NCI-H1694 treated with DMSO at 0.1 percent for 48 hours (cell line): ENCODE measurements around the gene TRERF1.
"Not testable (repeated sequence)": the region's sequence is repeated elsewhere in the genome, so short reads cannot be mapped to it uniquely, and the experiment has no call there.

Experiments
- DNase-seq: peaks from one replicate; lab custom pipeline; 2025; lab: John Stamatoyannopoulos, UW

Gene TRERF1, protein sequence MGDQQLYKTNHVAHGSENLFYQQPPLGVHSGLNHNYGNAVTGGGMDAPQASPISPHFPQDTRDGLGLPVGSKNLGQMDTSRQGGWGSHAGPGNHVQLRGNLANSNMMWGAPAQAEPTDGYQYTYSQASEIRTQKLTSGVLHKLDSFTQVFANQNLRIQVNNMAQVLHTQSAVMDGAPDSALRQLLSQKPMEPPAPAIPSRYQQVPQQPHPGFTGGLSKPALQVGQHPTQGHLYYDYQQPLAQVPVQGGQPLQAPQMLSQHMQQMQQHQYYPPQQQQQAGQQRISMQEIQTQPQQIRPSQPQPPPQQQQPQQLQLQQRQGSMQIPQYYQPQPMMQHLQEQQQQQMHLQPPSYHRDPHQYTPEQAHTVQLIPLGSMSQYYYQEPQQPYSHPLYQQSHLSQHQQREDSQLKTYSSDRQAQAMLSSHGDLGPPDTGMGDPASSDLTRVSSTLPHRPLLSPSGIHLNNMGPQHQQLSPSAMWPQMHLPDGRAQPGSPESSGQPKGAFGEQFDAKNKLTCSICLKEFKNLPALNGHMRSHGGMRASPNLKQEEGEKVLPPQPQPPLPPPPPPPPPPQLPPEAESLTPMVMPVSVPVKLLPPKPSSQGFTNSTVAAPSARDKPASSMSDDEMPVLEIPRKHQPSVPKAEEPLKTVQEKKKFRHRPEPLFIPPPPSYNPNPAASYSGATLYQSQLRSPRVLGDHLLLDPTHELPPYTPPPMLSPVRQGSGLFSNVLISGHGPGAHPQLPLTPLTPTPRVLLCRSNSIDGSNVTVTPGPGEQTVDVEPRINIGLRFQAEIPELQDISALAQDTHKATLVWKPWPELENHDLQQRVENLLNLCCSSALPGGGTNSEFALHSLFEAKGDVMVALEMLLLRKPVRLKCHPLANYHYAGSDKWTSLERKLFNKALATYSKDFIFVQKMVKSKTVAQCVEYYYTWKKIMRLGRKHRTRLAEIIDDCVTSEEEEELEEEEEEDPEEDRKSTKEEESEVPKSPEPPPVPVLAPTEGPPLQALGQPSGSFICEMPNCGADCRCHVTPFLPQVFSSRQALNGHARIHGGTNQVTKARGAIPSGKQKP (N-terminal part only)

DNA sequence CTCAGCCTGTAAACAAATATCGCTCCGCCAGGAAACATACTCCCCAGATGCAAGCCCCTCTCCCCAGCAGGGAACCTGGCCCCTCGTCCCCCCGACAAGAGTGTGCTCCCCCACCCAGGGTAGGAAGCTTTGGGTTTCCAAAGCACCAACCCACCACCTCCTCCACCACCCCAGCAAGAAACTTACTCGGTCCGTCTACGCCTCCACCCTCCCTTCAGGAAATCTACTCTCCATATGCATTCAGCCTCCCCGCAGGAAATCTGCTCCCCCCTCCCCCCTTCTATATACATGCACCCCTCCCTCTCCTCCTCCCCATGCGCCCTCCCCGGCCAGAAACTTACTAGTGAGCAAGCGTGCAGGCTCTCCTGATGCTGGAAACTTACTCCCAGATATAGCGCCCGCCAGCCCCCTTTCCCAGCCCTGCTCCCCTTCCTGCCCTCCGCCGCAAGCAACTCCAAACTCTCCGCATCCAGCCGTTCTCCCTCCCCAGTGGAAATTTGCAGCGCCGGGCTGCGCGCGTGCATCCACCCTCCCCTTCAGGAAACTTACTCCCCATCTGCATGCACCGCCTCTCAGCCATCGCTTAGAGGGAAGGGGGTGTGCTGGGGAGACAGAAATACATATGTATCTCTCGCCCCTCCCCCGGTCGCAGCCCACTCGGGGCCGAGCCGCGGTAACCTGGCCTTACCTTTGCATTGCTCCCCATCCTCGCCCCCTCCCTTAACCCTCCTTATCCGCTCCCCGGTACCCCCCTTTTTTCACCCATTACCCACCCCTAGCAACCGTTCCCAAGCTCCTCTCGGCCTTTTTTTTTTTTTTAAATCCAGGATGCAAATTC, at the start of gene TRERF1:
Gene TRERF1 (minus strand): TSS at position 594 of the 838 bp plus-strand sequence. CDS start 182,336 bp downstream, outside the sequence.
- DNase-seq: peak; percentile 60

DNA sequence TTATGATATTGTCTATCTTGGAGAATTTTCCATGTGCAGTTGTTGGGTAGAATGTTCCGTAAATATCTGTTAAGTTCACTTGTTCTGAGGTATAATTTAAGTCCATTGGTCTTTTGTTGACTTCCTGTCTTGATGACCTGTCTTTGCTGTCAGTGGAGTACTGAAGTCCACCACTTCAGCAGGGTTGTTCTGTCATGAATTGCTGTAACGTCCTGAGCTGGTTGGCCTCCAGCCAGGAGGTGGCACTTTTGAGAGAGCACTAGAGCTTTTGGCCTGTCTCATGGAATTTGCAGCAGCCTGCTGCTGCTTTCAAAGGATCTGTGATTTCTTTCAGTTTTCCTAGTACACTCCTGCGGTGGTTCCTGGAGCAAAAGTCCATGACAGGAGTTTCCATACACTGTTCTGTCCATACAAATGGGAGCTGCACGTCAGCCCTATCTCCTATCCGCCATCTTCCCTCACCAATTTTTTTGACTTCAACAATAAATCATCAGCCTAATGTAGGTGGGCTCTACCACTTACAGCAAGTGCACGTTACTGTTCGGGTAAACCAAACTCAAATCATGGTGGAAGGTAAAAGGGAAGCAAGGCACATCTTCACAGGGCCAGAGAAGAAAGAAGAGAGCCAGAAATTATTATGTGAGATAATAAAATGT, 46.9 kb upstream of the TRERF1 start:
- no peak for DNase-seq

DNA sequence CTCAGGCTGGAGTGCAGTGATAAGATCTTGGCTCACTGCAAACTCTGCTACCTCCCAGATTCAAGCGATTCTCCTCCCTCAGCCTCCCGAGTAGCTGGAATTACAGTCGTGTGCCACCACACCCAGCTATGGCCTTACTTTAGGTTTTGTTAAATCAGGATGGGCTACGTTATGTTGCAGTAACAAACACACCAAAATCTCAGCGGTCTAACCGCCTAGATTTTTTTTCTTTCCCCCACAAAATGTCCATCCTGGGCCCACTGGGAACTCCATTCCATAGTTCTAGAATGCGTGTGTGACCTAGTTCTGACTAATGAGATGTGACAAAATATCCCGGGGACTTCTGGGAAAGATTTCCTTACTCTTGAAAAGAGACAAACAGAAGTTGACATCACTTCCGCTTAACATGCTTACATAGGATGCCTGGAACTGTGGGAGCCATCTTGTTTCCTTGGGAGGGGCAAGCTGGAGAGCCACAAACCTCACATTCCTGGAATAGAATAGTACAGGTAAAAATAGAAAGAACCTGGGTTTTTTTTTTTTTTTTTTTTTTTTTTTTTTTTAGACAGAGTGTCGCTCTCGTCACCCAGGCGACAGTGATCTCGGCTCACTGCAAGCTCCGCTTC, 42.3 kb upstream of the TRERF1 start:
- no peak for DNase-seq

DNA sequence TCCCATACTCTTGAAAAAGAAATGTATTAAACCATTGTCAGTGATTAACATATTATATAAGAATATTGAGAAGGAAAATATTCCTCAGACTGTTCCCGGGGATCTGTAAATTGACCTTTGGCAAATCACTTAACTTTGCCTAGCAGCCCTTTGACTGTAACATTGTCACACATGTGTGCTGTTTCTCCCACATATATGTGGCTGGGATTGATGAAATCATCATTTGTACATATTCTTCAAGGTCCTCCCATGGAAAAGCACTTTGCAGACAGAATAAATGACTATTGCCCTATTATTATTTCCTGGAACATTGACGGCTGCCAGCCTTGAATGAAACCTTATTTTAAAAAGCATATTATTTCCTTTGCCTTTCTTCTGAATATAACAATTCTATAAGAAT, 36.4 kb upstream of the TRERF1 start:
- DNase-seq: no peak

DNA sequence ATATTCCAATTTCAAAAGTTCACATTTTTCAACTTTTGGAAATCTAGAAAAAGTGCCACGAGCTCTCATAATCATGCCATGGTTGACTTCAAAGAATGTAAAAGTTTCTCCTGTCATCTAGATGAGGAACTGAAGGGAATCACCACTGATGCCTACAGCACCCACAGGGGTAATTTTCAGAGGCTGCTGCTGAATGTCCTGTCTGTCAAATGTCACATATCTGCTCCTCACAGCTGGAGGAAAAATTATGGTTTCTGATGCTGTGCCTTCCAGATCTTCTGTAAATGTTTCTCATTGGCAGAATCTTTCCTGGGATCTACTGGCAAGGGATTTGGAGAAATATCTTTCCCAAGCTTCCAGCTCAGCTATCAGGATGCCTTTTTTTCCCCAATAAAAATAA, 32.5 kb upstream of the TRERF1 start:
- DNase-seq: no peak

DNA sequence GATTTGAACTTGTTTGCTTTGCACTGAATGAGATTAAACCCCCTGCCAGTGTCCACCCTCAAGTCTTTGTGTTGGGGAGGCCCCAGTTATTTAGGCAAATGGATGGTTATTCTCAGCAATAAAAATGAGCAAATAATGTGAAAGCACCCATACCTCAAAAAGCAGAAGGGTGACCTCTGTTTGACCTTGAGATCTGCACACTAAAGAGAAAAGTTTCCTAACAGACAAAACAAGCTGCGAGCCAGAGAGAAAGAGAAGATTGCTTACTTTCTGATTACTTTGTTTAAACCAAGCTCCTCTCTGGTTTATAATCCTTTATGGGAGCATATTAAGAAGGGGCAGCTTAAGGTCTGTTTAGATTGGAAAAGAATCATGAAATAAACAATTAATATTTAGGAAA, 30.4 kb upstream of the TRERF1 start:
- DNase-seq: no peak

- no peak for DNase-seq
Measured at GRCh38 chr6:42471714-42472113, 20.0 kb upstream of the TRERF1 start.

DNA sequence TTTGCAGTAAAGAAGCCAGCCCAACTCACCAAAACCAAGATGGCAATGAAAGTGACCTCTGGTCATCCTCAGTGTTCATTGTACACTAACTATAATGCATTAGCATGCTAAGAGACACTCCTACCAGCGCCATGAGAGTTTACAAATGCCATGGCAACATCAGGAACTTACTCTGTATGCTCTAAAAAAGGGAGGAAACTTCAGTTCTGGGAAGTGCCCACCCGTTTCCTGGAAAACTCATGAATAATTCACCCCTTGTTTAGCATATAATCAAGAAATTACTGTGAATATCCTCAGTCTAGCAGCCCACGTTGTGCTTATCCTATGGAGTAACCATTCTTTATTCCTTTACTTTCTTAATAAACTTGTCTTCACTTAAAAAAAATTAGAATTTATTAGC, 19.4 kb upstream of the TRERF1 start:
- DNase-seq: no peak

DNA sequence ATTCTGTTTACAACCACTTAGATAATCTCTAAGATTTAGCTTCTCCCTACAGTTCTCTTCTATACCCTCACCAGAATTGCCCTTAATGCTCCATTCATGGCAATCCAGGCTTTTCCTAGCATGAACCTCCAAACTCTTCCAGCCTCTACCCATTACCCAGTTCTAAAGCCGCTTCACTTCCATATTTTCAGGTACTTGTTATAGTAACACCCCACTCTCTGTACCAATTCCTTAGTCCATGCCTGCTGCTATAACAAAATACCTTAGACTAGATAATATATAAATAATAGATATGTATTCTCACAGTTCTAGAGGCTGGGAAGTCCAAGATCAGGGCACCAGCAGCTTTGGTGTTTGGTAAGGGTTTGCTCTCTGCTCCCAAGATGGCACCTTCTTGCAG, 16.5 kb upstream of the TRERF1 start:
- DNase-seq: no peak

- no peak for DNase-seq
Measured at GRCh38 chr6:42467651-42468050, 15.9 kb upstream of the TRERF1 start.

DNA sequence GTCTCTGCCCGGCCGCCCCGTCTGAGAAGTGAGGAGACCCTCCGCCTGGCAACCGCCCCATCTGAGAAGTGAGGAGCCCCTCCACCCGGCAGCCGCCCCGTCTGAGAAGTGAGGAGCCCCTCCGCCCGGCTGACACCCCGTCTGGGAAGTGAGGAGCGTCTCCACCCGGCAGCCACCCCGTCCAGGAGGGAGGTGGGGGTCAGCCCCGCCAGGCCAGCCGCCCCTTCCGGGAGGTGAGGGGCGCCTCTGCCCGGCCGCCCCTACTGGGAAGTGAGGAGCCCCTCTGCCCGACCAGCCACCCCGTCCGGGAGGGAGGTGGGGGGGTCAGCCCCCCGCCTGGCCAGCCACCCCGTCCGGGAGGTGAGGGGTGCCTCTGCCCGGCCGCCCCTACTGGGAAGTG, 14.7 kb upstream of the TRERF1 start:
- not testable (repeated sequence) for DNase-seq

- DNase-seq: no peak
Measured at GRCh38 chr6:42462474-42462972, 10.8 kb upstream of the TRERF1 start.

DNA sequence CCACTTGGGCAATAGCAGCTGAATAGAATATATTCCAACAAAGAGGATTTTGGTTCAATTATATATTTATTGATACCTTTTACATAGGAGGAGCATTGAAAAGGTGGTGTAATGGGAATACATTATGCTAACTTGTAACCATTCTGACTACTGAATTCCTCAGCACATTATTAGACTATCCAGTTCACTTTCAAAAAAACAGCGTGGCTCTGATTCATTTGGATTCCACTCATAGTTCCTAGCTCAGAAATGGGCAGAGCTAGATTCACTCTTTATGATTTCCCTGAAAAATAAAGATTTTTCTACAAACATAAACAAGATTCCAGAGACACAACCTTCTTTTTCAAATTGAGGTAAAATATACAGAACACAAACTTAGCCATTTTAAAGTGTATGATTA, 9.2 kb upstream of the TRERF1 start:
- DNase-seq: no peak

DNA sequence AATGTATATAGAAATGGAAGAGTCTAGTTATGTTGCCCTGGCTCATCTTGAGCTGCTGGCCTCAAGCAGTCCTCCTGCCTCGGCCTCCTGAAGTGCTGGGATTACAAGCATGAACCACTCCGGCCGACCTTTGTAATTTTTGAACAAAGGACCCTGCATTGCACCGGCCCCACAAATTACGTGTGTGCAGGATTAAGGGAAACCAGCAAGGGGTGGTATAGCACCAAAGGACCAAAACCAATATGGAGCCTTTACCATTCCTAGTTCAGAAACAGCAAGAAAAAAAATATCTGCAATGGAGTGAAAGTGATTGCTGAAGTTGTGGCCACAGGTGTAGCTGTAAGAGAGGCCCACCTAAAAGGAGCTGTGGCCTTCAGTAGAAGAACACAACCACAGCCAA, 8.2 kb upstream of the TRERF1 start:
- DNase-seq: no peak

DNA sequence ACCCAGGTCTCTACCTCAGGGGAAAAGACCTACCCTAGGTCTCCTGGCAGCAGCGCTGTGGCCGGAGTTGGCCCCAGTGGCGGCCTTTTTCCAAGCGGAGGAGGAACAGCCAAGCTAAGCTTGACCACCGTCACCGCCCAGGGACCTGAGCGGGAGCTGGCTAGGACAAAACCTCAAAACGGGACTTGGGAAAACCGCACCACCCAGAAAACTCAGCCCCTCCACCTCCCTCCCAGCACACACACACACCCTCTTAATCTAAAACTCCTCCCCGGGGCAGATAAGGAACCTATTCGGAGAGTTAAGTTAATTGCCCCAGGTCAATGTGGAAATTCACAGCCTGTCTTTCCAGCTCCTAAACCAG, 2.7 kb upstream of the TRERF1 start:
- DNase-seq: no peak

GRCh38 chr6:42453654-42454427, 2.1 kb upstream of the TRERF1 start:
- DNase-seq: no peak

GRCh38 chr6:42453031-42453653, 1.4 kb upstream of the TRERF1 start:
- peak; percentile 91 for DNase-seq

DNA sequence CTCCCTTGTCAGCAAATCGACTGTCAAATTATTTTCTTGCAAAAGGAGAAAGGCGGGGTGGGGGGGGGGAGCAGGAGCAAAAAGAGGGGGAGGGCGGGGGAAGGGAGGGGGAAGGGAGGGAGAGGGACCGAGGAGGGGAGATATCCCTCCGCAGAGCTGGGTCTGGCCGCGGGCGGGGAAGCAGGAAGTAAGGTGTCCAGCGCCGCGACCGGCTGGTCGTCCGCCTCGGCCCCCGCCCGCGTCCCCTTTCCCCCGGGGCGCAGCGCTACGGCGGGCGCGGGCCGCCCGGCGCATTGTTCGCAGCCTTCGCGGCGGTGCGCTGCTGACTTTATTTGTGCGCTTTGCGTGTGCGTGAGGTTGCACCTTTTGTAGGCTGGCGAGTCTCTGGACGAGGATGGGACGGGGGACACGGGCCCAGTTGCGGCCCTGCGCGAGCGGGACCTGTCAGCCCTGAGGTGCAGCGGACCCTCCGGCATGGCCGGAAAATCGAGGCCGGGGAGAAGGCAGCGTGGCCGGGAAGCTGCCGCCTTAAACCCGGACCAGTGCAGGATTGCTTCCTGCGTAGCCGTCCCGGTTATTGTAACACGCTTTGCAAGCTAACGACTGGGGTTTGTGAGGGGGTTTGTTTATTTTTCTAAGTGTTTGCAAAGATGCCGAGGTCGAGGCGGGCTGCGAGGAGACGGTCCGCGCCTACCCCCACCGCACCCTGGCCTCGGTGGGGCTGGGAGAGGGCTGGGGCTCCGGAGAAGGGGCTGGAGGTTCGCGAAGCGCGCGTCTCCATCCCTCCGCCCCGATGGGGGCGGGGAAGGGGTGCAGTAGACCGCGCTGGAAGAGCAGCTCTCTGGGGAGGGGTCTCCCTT, 675 bp upstream of the TRERF1 start:
- DNase-seq: peak; percentile 60
